IPS DF 4.7 (cell line): ENCODE measurements around the gene SLC35A2.

ENCODE experiments used
- DNase-seq: peaks from one replicate; pipeline ENCODE4 v3.0.0-alpha.2; 2013; ENCODE audit warnings: low spot score; ENCODE audit errors: extremely low read depth

The SLC35A2 gene

GRCh38 chrX:48911412-48912182 lies at the start of gene SLC35A2:
SLC35A2 (minus strand) TSS chrX:48911646; CDS start chrX:48911636, 10 bp downstream.
- no peak for DNase-seq

GRCh38 chrX:48960291-48960690 lies 48.8 kb upstream of the SLC35A2 start:
- no peak for DNase-seq

- no peak for DNase-seq
Observed at GRCh38 chrX:48958635-48959094, 47.2 kb upstream of the SLC35A2 start.

GRCh38 chrX:48957827-48958634 lies 46.6 kb upstream of the SLC35A2 start:
- DNase-seq: no peak

- DNase-seq: no peak
Observed at GRCh38 chrX:48957477-48957826, 46.0 kb upstream of the SLC35A2 start, which contains the start of gene OTUD5. OTUD5 (minus strand) TSS chrX:48957607; CDS start chrX:48957570, 37 bp downstream.

GRCh38 chrX:48956728-48957414 lies 45.4 kb upstream of the SLC35A2 start:
- DNase-seq: no peak

GRCh38 chrX:48948589-48948988 lies 37.1 kb upstream of the SLC35A2 start:
- no peak for DNase-seq

GRCh38 chrX:48945517-48946348 lies 34.3 kb upstream of the SLC35A2 start:
- no peak for DNase-seq

- DNase-seq: no peak
Observed at GRCh38 chrX:48942895-48943294, 31.4 kb upstream of the SLC35A2 start.

GRCh38 chrX:48940404-48940955 lies 29.0 kb upstream of the SLC35A2 start:
- DNase-seq: no peak

- DNase-seq: no peak
Observed at GRCh38 chrX:48939524-48940228, 28.2 kb upstream of the SLC35A2 start.

GRCh38 chrX:48938721-48939425 lies 27.4 kb upstream of the SLC35A2 start:
- DNase-seq: no peak

- DNase-seq: no peak
Observed at GRCh38 chrX:48937054-48937907, 25.8 kb upstream of the SLC35A2 start.

GRCh38 chrX:48936429-48937053 lies 25.1 kb upstream of the SLC35A2 start:
- DNase-seq: no peak

- no peak for DNase-seq
Observed at GRCh38 chrX:48935301-48935670, 23.8 kb upstream of the SLC35A2 start.

GRCh38 chrX:48934581-48935300 lies 23.3 kb upstream of the SLC35A2 start:
- DNase-seq: no peak

- DNase-seq: no peak
Observed at GRCh38 chrX:48933757-48934156, 22.3 kb upstream of the SLC35A2 start.
